Measurements from ENCODE around the gene PELO. TPM values are rescaled to one million over a fixed set of nuclear protein-coding genes. Genes with fewer than 3 reads are reported as not detected.
"Not testable (repeated sequence)": the region's sequence is repeated elsewhere in the genome, so short reads cannot be mapped to it uniquely, and the experiment has no call there.

PELO gene
- polyA plus RNA-seq, 1 donor (not counting 4 experiments of a cell fraction or from before 2014, with no cell fraction given) = 10.6 TPM

DNA sequence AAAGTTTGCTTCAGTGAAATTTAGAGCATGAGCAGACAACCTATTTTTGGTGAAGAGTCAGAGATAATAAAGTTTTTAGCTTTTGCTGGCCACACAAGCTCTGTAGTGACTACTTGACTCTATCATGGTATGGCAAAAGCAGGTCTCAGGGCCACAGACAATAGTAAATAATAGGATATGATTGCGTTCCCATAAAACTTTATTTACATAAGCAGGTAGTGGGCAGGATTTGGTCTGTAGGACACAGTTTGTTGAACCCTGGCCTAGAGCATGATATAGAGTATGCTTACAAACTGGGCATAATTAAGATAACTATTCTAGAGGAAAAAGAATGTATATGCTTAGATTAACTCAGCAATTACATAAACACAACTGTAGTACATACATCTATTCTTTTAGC lies 30.1 kb downstream of the PELO start:
- DNase-seq (ENCODE audit: low read depth, low spot score) (no peak), FAIRE-seq (no peak)
- H3K4me1 ChIP-seq (ENCODE audit: control insufficient read depth, extremely low read depth, insufficient read depth, low read length) = no peaks in the 10 kb centered on the region
- H3K9me1 ChIP-seq (ENCODE audit: control insufficient read depth, extremely low read depth, insufficient read depth, low read length) = no peaks in the 10 kb centered on the region
- no peak overlapping the region for H3K4me2 ChIP-seq (ENCODE audit: control insufficient read depth, extremely low read depth, insufficient read depth, low read depth, low read length)
- H3K9ac ChIP-seq (ENCODE audit: control insufficient read depth, extremely low read depth, insufficient read depth, low read length) = no peak overlapping the region
- H2AFZ ChIP-seq (ENCODE audit: control insufficient read depth, low read length) = no peak overlapping the region
- H3K36me3 ChIP-seq (ENCODE audit: control insufficient read depth in 2 of 2, extremely low read depth in 1 of 2, insufficient read depth in 2 of 2, low read length in 2 of 2) = no peaks in the 10 kb centered on the region
- no peaks in the 10 kb centered on the region for H3K79me2 ChIP-seq (ENCODE audit: control insufficient read depth, insufficient read depth, low read length)
- H3K9me3 ChIP-seq (ENCODE audit: control insufficient read depth, low read depth, low read length) = no peaks in the 10 kb centered on the region
- H3K4me3 ChIP-seq (ENCODE audit: control insufficient read depth in 2 of 3, extremely low read depth in 1 of 3, insufficient read depth in 2 of 3, low read depth in 1 of 3, low read length in 3 of 3) = no peak overlapping the region
- H4K20me1 ChIP-seq (ENCODE audit: control insufficient read depth, extremely low read depth, insufficient read depth, low read length) = no peaks in the 10 kb centered on the region
- no peak overlapping the region for H3K27ac ChIP-seq (ENCODE audit: control insufficient read depth, insufficient read depth, low read length)
- no peaks in the 10 kb centered on the region for H3K27me3 ChIP-seq (ENCODE audit: control insufficient read depth, extremely low read depth, insufficient read depth, low read length)
- dilution Hi-C loops (cut with MboI; ENCODE audit: extremely low pct_ligation_motif_present, low sequenced_read_pairs) = no loop called here
- no peak for TF ChIP-seq EZH2 (IDR thresholded peaks at IDR 0.05; ENCODE audit: low read length)
- TF ChIP-seq, protein P1, sequence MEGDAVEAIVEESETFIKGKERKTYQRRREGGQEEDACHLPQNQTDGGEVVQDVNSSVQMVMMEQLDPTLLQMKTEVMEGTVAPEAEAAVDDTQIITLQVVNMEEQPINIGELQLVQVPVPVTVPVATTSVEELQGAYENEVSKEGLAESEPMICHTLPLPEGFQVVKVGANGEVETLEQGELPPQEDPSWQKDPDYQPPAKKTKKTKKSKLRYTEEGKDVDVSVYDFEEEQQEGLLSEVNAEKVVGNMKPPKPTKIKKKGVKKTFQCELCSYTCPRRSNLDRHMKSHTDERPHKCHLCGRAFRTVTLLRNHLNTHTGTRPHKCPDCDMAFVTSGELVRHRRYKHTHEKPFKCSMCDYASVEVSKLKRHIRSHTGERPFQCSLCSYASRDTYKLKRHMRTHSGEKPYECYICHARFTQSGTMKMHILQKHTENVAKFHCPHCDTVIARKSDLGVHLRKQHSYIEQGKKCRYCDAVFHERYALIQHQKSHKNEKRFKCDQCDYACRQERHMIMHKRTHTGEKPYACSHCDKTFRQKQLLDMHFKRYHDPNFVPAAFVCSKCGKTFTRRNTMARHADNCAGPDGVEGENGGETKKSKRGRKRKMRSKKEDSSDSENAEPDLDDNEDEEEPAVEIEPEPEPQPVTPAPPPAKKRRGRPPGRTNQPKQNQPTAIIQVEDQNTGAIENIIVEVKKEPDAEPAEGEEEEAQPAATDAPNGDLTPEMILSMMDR (optimal IDR thresholded peaks at IDR 0.05 in 1 of 3, IDR thresholded peaks at IDR 0.05 in 1 of 3, conservative IDR thresholded peaks at IDR 0.05 in 1 of 3; ENCODE audit: extremely low read depth in 1 of 3, insufficient read depth in 2 of 3, low read length in 3 of 3) = no peak

DNA sequence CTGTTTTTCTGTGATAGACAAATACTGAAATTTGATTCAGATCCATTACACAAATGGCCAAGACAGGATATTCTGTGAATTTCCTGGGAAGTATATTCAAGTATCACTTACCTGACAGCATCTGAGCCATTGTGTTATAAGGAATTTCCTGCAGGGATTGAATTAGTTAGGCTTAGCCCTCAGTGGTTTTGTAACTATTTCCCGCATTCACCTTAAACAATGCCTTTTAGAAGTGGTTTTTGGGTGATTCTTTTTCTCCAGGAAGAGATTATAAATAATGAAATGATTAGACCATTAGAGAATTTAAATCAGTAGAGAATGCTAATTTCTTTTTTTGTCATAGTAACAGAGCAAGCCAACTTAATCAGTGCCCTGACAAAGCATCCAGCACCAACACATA lies 30.6 kb downstream of the PELO start:
- TF ChIP-seq, protein P1 (optimal IDR thresholded peaks at IDR 0.05 in 1 of 3, IDR thresholded peaks at IDR 0.05 in 1 of 3, conservative IDR thresholded peaks at IDR 0.05 in 1 of 3; ENCODE audit: extremely low read depth in 1 of 3, insufficient read depth in 2 of 3, low read length in 3 of 3) = no peak
- TF ChIP-seq EZH2 (IDR thresholded peaks at IDR 0.05; ENCODE audit: low read length) = no peak
- no peaks in the 10 kb centered on the region for H3K4me1 ChIP-seq (ENCODE audit: control insufficient read depth, extremely low read depth, insufficient read depth, low read length)
- FAIRE-seq (no peak), DNase-seq (ENCODE audit: low read depth, low spot score) (no peak)
- dilution Hi-C loops (cut with MboI; ENCODE audit: extremely low pct_ligation_motif_present, low sequenced_read_pairs) = no loop called here
- no peak overlapping the region for H3K4me2 ChIP-seq (ENCODE audit: control insufficient read depth, extremely low read depth, insufficient read depth, low read depth, low read length)
- no peak overlapping the region for H2AFZ ChIP-seq (ENCODE audit: control insufficient read depth, low read length)
- no peaks in the 10 kb centered on the region for H3K79me2 ChIP-seq (ENCODE audit: control insufficient read depth, insufficient read depth, low read length)
- H3K27ac ChIP-seq (ENCODE audit: control insufficient read depth, insufficient read depth, low read length) = no peak overlapping the region
- H4K20me1 ChIP-seq (ENCODE audit: control insufficient read depth, extremely low read depth, insufficient read depth, low read length) = no peaks in the 10 kb centered on the region
- no peaks in the 10 kb centered on the region for H3K9me3 ChIP-seq (ENCODE audit: control insufficient read depth, low read depth, low read length)
- no peaks in the 10 kb centered on the region for H3K9me1 ChIP-seq (ENCODE audit: control insufficient read depth, extremely low read depth, insufficient read depth, low read length)
- no peak overlapping the region for H3K4me3 ChIP-seq (ENCODE audit: control insufficient read depth in 2 of 3, extremely low read depth in 1 of 3, insufficient read depth in 2 of 3, low read depth in 1 of 3, low read length in 3 of 3)
- no peak overlapping the region for H3K9ac ChIP-seq (ENCODE audit: control insufficient read depth, extremely low read depth, insufficient read depth, low read length)
- no peaks in the 10 kb centered on the region for H3K27me3 ChIP-seq (ENCODE audit: control insufficient read depth, extremely low read depth, insufficient read depth, low read length)
- H3K36me3 ChIP-seq (ENCODE audit: control insufficient read depth in 2 of 2, extremely low read depth in 1 of 2, insufficient read depth in 2 of 2, low read length in 2 of 2) = no peaks in the 10 kb centered on the region

DNA sequence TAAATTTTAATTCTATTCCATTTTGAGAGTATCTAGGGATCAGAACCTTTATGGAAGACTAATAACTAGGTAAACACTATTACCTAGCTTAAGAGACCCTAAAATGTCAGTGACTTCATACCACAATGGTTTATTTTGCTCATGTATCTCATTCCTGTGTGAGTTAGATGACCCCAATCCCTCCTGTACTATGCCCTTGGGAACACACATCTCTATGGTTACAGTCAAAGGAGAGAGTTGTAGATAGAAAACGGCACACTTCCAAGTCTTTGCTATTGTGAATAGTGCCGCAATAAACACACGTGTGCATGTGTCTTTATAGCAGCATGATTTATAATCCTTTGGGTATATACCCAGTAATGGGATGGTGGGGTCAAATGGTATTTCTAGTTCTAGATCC lies 31.1 kb downstream of the PELO start:
- H3K9ac ChIP-seq (ENCODE audit: control insufficient read depth, extremely low read depth, insufficient read depth, low read length); DNase-seq (ENCODE audit: low read depth, low spot score); H3K4me2 ChIP-seq (ENCODE audit: control insufficient read depth, extremely low read depth, insufficient read depth, low read depth, low read length); H4K20me1 ChIP-seq (ENCODE audit: control insufficient read depth, extremely low read depth, insufficient read depth, low read length); H3K4me1 ChIP-seq (ENCODE audit: control insufficient read depth, extremely low read depth, insufficient read depth, low read length); H2AFZ ChIP-seq (ENCODE audit: control insufficient read depth, low read length); dilution Hi-C loops (cut with MboI; ENCODE audit: extremely low pct_ligation_motif_present, low sequenced_read_pairs); H3K27me3 ChIP-seq (ENCODE audit: control insufficient read depth, extremely low read depth, insufficient read depth, low read length); H3K36me3 ChIP-seq (ENCODE audit: control insufficient read depth in 2 of 2, extremely low read depth in 1 of 2, insufficient read depth in 2 of 2, low read length in 2 of 2); H3K27ac ChIP-seq (ENCODE audit: control insufficient read depth, insufficient read depth, low read length); FAIRE-seq; H3K79me2 ChIP-seq (ENCODE audit: control insufficient read depth, insufficient read depth, low read length); H3K9me1 ChIP-seq (ENCODE audit: control insufficient read depth, extremely low read depth, insufficient read depth, low read length); H3K4me3 ChIP-seq (ENCODE audit: control insufficient read depth in 2 of 3, extremely low read depth in 1 of 3, insufficient read depth in 2 of 3, low read depth in 1 of 3, low read length in 3 of 3); H3K9me3 ChIP-seq (ENCODE audit: control insufficient read depth, low read depth, low read length): not testable (repeated sequence)
